SH-SY5Y (cell line): Measurements from ENCODE around the gene CTSH.

Experiments
- GATA2 ChIP-seq: IDR thresholded peaks from 2 replicates; pipeline ENCODE4 v1.6.1; 2011; ENCODE audit warnings: mild to moderate bottlenecking, low read depth, low read length
- GATA3 ChIP-seq: IDR thresholded peaks from 2 replicates; pipeline ENCODE4 v1.6.1; 2011; ENCODE audit warnings: low read depth, mild to moderate bottlenecking, low read length, moderate library complexity

DNA sequence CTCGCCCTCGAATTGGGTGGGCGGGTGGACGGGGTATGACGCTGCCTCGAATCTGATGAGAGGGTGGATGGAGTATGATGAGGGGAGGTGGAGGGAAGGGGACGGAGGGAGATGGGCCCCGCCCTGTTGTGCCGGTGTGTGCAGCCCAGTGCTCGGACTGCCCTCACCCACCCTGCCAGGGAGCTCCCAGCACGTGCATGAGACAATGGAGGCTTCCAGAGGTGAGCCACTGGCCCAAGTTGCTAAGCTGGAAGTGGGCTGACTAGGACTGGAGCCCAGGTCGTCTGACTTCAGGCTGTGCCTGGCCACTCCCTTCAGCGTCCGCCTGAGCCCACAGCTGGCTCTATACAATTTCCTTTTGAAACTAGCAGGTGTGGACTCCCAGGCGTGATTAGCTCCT, 47.0 kb upstream of the CTSH start:
- TF ChIP-seq GATA3 (no peak), GATA2 (no peak)
